ENCODE measurements around the gene KLF18. TPM values are rescaled to one million over a fixed set of nuclear protein-coding genes. Genes with fewer than 3 reads are reported as not detected.

The KLF18 gene

GRCh38 chr1:44090429-44091252, 50.8 kb downstream of the KLF18 start:
- Histone ChIP-seq H3K9ac (ENCODE audit: low read length) (no peak overlapping the region), H3K4ac (ENCODE audit: low read depth in 1 of 2, low read length in 2 of 2) (no peak overlapping the region), H2AK5ac (ENCODE audit: low read length, severe bottlenecking) (peak overlapping the region; percentile 84), H3K9me3 (ENCODE audit: control insufficient read depth, low read length) (peaks cover 6% of the 10 kb centered on the region), H2BK5ac (ENCODE audit: low read depth, low read length, poor library complexity, severe bottlenecking) (no peak overlapping the region), H2BK120ac (ENCODE audit: low read depth, low read length) (no peak overlapping the region), H3K14ac (ENCODE audit: low read length in 2 of 2) (no peak overlapping the region), H3K36me3 (ENCODE audit: control insufficient read depth in 1 of 2, insufficient read depth in 2 of 2, low read depth in 1 of 2, low read length in 2 of 2) (no peaks in the 10 kb centered on the region), H3K27ac (ENCODE audit: low read length, poor library complexity, severe bottlenecking) (no peak overlapping the region), H3K18ac (ENCODE audit: low read depth in 1 of 2, low read length in 2 of 2) (no peak overlapping the region), H3K79me1 (replicated peaks; ENCODE audit: low read length, poor library complexity, severe bottlenecking) (no peaks in the 10 kb centered on the region), H2BK12ac (ENCODE audit: low read length in 2 of 2) (no peak overlapping the region), H3K4me1 (ENCODE audit: control insufficient read depth, insufficient read depth, low read depth, low read length) (peaks cover 14% of the 10 kb centered on the region), H2BK15ac (ENCODE audit: low read depth, poor library complexity, severe bottlenecking) (no peak overlapping the region), H3K4me3 (ENCODE audit: insufficient read depth in 1 of 2, low read depth in 1 of 2, low read length in 2 of 2) (no peak overlapping the region), H4K91ac (ENCODE audit: low read length) (no peak overlapping the region), H2AFZ (ENCODE audit: low read depth, low read length) (no peak overlapping the region), H3K27me3 (ENCODE audit: control insufficient read depth in 1 of 2, insufficient read depth in 1 of 2, low read length in 2 of 2) (no peaks in the 10 kb centered on the region), H3K23ac (ENCODE audit: low read length in 2 of 2) (no peak overlapping the region), H3K4me2 (ENCODE audit: low read length, poor library complexity, severe bottlenecking) (no peak overlapping the region), H4K8ac (ENCODE audit: low read length) (no peak overlapping the region)
- 75% methylated on average over 10 of the region's 10 CpGs for WGBS
- DNase-seq = no peak

DNA sequence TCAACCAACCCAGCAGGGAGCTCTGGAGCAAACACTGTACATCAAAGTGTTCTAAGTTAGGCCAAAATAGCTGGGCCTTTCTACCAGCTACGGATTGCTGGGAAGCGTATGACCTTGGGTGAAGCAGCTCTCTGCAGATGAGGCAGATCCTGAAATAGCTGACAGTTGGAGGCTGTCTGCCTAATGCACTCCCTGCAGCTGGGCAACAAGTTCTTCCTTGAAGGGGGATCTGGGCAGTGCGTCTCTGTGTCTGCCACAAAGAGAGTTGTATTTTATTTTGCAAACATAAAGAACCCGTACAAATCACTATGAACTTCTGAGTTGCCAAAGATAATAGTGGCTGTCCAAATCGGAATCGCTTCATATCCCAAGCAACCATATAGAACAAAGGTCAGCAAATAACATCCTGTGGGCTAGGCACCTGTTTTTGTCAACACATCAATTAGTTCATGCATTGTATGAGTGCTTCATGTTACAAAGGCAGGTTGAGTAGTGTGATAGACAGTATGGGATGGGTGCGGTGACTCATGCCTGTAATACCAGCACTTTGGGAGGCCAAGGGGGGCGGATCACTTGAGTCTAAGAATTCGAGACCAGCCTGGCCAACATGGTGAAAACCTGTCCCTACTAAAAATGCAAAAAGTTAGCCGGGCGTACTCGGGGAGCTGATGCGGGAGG, 51.9 kb downstream of the KLF18 start:
- no peak overlapping the region for H3K4me2 ChIP-seq (ENCODE audit: low read length, poor library complexity, severe bottlenecking)
- H2BK120ac ChIP-seq (ENCODE audit: low read depth, low read length) = no peak overlapping the region
- H4K8ac ChIP-seq (ENCODE audit: low read length) = no peak overlapping the region
- H2AFZ ChIP-seq (ENCODE audit: low read depth, low read length) = no peak overlapping the region
- H4K91ac ChIP-seq (ENCODE audit: low read length) = no peak overlapping the region
- no peak for DNase-seq
- peaks cover 14% of the 10 kb centered on the region for H3K4me1 ChIP-seq (ENCODE audit: control insufficient read depth, insufficient read depth, low read depth, low read length)
- H3K79me1 ChIP-seq (replicated peaks; ENCODE audit: low read length, poor library complexity, severe bottlenecking) = no peaks in the 10 kb centered on the region
- H2AK5ac ChIP-seq (ENCODE audit: low read length, severe bottlenecking) = no peak overlapping the region
- H3K9me3 ChIP-seq (ENCODE audit: control insufficient read depth, low read length) = peaks cover 5% of the 10 kb centered on the region
- no peaks in the 10 kb centered on the region for H3K36me3 ChIP-seq (ENCODE audit: control insufficient read depth in 1 of 2, insufficient read depth in 2 of 2, low read depth in 1 of 2, low read length in 2 of 2)
- H3K27me3 ChIP-seq (ENCODE audit: control insufficient read depth in 1 of 2, insufficient read depth in 1 of 2, low read length in 2 of 2) = no peaks in the 10 kb centered on the region
- 85% methylated on average over 13 of the region's 13 CpGs for WGBS
- no peak overlapping the region for H3K14ac ChIP-seq (ENCODE audit: low read length in 2 of 2)
- no peak overlapping the region for H2BK12ac ChIP-seq (ENCODE audit: low read length in 2 of 2)
- no peak overlapping the region for H2BK5ac ChIP-seq (ENCODE audit: low read depth, low read length, poor library complexity, severe bottlenecking)
- H3K18ac ChIP-seq (ENCODE audit: low read depth in 1 of 2, low read length in 2 of 2) = no peak overlapping the region
- no peak overlapping the region for H3K4ac ChIP-seq (ENCODE audit: low read depth in 1 of 2, low read length in 2 of 2)
- no peak overlapping the region for H2BK15ac ChIP-seq (ENCODE audit: low read depth, poor library complexity, severe bottlenecking)
- no peak overlapping the region for H3K4me3 ChIP-seq (ENCODE audit: insufficient read depth in 1 of 2, low read depth in 1 of 2, low read length in 2 of 2)
- peak overlapping the region; percentile 10 for H3K27ac ChIP-seq (ENCODE audit: low read length, poor library complexity, severe bottlenecking)
- H3K9ac ChIP-seq (ENCODE audit: low read length) = no peak overlapping the region
- no peak overlapping the region for H3K23ac ChIP-seq (ENCODE audit: low read length in 2 of 2)

Small RNA genes lying within 50 kb of the gene (small RNA-seq; reads per million reads assigned to genes)
- not detected for gene AL035417.1 (ENCODE audit: low read depth)
- gene OOSP1P1 (ENCODE audit: low read depth) = not detected
- gene RF00019 (ENCODE audit: low read depth) = not detected
- gene RN7SL479P (ENCODE audit: low read depth) = not detected
